HG02885 (cell line): ENCODE results near the gene TMIGD1.

Experiments used
- ATAC-seq: cut with Tn5 transposase; IDR thresholded peaks from one replicate; pipeline ENCODE4 v1.9.1; 2021; ENCODE audit warnings: mild to moderate bottlenecking; ENCODE audit not compliant: unreplicated experiment, poor library complexity

TMIGD1 gene, protein sequence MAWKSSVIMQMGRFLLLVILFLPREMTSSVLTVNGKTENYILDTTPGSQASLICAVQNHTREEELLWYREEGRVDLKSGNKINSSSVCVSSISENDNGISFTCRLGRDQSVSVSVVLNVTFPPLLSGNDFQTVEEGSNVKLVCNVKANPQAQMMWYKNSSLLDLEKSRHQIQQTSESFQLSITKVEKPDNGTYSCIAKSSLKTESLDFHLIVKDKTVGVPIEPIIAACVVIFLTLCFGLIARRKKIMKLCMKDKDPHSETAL

DNA sequence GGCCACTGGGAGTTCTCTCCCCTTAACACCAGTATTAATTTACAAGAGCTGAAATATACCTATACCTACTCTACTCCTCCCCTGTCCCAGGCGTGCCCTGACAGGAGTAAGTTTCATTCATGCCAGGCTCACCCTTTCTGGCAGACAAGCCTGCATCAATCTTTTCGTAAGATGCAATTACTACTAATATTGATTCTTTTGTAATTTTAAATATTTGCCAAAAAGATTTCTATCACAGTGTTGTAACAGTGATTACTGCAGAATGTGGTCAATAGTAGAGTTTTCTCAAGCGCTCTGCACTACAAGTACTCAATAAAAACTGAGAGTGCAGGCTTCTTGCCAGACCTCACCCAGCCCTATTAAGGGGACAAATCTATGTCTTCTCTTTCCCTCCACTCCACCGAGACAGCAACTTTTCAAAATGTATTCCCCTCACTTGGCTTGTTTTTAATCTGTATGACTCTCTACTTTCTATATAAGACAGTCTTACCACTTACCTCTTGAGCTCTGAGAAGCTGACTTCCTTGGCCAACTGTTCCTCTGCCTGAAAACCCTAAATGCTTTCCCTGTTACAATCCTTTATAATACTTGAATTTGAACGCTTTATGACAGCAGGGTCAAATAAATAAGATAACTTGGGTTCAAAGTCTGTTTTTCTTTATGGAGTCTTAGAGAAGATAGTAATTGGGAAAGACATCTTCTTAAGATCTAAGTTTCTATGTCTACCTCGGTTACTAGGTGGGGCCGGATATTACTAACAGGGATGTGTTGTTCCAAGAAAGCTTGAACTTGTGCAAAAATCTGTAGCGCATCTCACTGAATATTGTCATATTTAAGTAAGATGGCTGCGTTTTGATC, at the start of gene TMIGD1:
TMIGD1 (minus strand) TSS at position 555 of the 858 bp plus-strand sequence. CDS start 1,924 bp downstream, outside the sequence.
- ATAC-seq, result no peak

DNA sequence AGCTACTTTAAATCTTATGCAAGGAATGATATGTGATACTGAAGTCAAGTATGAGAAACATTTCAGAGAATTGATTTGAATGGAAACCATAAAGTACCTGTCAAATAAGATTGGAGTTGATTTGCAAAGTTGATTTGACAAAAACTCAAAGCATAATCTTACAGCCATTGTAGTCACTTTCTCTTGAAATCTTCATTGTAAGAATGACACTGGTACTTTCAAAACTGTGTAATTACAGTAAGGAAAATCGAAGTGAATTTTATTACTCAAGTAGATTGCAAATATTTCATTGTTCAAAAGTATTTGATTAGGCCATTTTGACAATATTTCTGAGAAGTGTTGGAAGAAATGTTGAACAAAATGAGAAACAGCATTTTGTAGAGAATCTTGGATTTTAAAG, 48.5 kb upstream of the TMIGD1 start:
- ATAC-seq, result no peak

DNA sequence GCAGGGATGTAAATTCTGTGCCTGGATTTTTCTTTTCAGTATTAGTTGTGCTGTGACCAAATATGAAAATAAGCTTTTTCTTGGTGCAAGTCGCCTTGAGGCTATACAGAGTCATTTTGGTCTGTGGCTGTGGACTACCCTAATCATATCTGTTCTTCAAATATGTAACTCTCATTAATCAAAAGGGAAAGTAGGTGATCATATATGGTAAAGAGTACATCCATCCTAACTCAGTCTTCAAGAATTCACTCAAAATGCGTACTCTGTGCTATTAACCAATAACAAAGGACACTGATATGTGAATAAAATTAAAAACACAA, 47.4 kb upstream of the TMIGD1 start:
- ATAC-seq, result no peak

DNA sequence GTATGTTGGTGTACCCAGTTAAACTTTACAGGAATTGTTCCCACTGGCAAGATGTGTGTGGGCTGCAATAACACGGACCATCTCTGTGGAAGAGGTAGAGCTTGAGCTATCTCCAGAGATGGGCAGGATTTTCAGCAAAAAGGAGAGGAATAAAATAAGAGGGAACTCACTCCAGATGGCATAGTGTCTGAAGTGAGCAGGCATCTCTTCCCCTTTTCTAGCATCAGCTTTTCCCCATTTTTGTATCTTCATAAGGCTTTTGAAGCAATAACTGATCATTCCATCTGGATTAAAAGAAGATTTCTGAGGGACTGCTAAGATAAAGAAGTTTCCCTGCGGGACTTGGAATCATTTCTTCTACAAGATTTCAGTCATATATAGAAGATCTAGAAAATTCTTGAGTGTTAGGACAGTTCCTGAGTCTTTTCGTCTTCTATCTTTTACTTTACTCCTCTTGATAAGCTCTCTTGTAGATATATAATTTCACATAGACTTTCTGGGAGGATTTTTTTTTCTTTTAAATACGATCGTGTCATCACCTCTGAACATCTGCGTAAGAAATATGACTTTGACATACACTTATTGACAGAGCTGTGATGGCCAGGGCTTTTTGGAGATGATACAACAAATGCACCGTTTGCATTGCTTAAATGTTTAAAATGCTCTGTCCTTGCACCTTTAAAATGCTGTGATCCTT, 46.9 kb upstream of the TMIGD1 start:
- ATAC-seq, result no peak

DNA sequence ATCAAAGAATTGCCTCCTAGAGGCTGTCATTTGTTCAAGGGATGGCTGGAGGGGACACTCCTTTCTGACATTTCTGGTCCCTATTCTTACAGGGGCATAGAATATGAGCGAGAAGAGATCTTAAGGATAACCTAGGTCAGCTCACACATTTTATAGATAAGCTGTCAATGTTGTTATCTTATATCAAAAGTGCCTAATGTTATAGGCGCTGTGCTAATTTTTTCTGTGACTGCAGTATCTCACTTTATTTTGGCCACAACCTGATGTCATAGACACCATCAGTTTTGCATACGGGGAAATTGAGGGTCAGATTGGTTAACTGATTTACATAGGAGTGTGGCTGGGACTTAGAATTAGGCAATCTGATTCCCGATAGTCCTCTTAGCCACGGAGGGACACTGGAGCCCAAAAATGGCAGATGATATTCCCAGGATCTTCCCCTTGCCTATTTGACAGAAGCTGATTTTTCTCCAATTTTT, 46.1 kb upstream of the TMIGD1 start:
- no peak for ATAC-seq

DNA sequence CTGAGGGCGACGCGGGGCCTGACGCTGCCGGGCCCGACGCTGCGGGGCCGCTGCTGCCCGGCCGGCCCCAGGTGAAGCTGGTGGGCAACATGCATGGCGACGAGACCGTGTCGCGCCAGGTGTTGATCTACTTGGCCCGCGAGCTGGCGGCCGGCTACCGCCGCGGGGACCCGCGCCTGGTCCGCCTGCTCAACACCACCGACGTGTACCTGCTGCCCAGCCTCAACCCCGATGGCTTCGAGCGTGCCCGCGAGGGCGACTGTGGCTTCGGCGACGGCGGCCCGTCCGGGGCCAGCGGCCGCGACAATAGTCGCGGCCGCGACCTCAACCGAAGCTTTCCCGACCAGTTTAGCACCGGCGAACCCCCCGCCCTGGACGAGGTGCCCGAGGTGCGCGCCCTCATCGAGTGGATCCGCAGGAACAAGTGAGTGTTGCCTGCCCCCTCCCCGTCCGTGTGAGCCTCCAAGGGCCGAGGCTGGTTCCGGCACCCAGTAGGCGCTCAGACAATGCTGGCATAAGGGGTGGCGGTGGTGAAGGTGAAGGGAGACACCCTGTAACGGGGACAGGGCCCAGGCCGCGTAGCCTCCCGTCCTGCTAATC, 45.5 kb upstream of the TMIGD1 start:
- ATAC-seq, result peak; percentile 23

DNA sequence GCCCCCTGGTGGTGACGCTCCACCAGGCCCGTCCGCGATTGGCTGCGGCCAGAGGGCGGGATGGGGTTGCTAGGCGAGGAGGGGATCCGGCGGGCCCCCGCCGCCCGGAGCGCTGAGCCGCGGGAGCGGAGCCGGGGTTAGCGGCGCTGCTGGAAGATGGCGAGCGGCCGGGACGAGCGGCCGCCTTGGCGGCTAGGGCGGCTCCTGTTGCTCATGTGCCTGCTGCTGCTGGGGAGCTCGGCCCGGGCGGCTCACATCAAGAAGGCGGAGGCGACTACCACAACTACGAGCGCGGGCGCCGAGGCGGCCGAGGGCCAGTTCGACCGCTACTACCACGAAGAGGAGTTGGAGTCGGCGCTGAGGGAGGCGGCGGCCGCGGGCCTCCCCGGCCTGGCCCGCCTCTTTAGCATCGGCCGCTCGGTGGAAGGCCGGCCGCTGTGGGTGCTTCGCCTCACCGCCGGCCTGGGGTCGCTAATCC, 45.0 kb upstream of the TMIGD1 start, which contains the start of gene CPD:
CPD (plus strand) TSS at position 103 of the 478 bp plus-strand sequence; CDS start at position 157, 54 bp downstream.
- peak; percentile 87 for ATAC-seq

DNA sequence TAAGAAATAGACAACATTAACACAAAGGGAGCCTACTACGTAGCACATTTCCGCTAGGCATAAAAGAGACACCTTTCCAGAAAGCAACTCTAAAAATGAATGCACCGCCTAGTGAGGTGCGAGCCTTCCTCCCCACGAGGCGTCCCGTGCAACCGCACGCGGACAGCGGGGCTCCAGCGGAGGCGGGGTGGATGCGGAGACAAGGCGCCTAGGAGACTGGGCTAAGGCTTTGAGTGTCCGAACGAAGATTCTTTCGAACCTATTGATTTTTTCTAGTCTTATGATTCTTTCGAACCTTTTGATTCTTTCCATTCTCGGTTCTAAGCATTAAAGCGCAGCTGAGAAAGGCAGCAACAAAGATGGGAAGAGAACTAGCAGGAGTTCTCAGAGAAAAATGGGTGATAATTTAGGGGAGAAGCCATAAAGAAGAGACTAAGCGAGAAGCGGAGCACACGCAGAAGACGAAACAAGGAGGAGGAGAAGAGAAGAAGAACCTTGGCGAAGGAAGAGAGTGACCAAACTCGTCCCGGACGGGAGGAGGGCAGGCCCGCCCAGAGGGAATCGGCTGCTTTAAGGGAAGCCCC, 44.5 kb upstream of the TMIGD1 start:
- ATAC-seq, result peak; percentile 4

DNA sequence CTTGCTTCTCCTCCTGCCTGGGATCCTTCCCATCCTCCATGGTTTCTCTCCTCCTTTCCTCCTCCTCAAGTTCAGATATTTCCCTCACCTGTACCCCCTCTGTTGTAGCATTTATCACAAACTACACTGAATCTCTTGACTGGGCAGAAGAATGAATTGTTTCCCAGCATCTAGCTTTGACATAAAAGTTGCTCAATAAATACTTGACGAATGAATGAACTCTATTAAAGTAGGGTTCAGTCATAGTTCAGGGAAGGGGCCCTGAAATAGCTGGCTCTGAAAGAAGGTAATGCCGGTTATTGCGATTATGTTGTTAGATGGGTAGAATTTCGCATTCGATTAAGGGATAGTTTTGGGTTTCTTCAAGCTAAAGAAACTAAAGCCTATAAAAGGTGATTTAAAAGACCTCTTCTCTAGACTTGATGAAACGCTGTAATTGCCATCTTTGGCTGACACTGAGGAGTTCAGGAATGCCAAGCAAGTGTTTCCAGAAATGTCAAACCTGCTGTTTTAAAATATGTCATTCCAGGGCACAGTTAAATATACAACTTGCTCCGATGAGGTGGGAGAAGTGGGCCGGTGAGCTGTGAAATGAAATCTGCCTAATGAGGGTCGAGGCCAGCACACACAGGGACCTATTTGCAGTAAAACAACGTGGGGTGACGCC, 43.9 kb upstream of the TMIGD1 start:
- no peak for ATAC-seq

DNA sequence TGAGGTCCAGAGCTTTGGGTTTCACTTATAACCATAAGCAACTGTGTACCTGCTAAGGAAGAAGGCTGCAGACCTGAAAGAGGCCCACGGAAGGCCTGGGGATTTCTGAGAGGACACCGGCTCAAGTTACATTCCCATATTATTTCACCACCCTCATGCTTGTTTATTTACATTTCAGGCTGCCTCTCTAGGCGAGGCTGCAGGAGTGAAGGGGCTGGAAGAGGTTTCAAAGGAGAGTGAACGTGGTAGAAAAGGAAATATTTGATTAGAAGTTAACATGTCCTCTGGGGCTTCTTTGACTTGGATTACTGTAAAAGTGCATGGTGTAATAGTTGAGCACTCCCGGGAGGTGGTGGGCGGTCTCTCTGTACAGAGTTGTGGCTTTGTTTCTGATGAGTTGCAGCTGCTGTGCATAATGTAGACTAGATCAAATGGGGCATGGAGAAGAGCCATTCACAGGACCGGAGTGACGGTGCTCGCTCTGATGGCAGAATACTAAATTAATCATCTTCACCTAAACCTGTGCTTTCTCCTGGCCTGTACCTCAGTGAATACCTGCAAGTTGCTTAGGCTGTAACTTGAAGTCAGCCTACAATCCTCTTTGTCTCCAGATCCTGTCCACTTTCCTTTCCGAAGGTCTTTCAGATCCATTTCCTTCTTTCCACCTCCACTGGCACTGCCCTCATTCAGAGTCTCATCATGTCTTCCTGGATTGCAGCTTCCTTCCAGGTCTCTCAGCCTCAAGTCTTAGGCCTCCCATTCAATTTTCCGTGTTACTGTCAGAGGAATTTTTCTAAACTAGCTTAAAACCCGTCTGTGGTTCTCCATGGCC, 43.0 kb upstream of the TMIGD1 start:
- ATAC-seq, result no peak

DNA sequence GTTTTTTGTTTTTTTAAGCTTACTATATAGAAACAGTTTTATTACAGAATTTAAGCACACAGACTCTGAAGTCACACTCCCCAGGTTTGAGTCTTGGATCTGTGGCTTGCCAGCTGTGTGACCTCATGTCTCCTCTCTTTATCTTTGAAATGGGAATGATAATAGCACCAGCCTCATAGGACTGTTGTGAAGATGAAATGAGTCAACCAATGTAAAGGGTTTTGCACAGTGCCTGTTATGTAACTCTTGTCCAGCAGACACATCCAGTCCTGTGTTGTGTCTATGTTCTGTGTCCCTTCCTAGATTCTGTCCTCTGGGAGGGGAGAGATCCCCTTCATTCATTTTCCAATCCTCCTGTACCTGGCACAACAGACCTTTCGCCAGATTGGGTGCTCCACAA, 41.8 kb upstream of the TMIGD1 start:
- ATAC-seq, result no peak

DNA sequence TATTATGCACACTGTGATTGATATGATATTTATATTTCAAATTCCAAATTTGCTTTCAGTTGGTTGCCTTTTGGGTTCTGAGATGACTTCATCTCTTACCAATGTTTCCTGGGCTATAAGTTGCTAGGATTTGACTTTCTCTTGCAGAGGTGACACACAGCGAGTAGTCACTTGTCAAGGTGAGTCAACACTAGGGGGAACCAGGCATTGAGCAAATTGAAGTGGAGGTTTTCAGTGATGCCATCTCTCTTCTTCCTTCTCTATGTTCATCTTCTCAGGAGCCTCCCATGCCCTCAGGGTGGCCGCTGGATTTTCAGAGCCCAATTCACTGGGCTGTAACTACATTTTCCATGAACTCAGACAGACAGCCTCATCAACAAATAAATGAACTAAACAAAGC, 38.9 kb upstream of the TMIGD1 start:
- no peak for ATAC-seq

DNA sequence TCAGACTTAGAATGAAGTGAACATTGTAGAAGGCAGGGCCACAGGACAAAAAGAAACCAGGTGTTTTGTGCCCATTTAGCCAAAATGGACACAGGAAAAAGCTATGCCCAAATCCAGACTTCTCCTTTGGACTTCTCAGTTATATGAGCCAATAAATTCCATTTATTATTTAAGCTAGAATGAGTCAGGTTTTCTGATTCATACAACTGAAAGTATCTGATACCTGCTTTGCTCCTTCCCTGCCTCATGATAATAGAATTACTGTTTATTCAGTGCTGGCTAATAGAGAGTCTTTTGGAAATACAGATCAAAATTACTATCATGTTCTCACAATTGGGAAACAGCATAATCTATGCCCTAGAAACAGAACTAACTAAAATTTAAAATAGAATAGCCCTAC, 36.1 kb upstream of the TMIGD1 start:
- ATAC-seq, result no peak

DNA sequence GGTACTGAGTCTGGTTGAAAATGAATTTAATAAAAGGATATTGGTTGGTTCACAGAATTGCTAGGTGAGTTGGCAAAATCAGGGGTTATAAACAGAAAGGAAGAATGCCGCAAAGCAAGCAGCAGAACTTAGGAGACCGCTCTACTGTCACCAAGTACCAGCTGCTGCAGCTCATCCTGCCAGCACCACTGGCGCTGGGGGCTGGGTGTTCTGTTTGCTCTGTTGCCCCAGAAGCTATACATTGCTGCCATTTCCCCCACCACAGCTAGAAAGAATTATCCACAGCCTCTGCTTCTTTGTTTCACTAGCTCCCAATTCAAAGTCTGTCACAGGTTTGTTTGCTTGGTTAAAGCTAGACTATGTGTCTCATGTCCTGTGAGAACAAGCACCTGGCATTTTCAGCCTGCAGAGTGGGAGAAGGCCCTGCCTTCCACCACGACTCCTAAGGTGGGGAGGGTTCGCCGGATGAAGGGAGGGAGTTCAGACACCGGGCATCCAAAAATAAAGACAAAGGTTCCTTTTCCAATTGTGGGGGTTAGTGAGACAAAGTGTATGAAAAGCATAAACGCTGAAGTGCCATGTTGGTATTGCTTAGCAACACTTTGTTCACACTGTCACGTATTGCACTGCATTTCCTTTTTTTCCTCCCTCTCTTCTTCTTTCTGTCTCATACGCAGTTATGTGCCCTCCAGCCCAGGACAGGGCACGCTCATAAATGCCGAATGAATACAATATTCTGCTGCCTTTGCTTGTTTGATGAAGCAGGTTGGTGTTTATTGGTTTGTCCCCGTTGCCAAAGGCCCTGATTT, 35.3 kb upstream of the TMIGD1 start:
- ATAC-seq, result no peak

DNA sequence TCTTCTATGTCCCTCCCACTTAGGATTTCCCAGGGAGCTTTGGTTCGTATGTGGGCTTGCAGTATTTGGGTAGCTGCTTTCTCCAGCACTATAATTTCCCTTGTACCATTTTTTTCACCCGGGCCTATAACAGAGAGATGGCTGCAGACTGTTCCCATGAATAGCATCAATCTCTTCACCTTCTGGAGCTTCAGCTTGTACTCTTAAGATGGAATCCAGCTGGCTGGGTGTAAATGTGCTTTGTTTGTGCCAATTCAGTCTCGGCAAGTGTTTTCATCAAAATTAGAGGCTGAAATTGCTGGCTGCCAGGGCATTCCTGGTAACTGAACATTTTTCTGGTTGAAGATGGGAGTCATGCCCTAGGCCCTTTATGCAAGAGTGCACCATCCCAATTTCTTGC, 32.7 kb upstream of the TMIGD1 start:
- ATAC-seq, result no peak

DNA sequence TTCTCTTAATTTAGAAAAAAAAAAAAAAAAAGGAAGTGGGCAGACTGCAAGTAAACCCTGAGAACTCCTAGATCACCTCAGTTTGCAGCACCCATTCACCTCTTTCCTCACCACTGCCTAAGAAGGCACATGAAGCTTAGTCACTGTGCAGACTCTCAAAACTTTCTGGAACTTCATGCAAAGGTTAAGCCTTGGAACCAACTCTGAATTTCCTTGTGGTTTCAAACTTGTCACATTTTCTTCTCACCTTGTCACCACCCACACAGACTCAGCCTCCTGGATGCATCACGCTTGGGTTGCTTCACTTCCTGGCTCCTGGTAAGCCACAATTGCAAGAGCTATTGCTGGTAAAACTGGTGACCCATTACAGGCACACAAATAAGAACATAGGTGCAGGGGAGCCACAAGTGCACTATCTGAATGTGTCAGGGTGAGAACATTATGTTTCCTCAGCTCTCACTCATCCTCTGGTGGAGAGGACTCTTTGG, 29.9 kb upstream of the TMIGD1 start:
- ATAC-seq, result peak; percentile 76

DNA sequence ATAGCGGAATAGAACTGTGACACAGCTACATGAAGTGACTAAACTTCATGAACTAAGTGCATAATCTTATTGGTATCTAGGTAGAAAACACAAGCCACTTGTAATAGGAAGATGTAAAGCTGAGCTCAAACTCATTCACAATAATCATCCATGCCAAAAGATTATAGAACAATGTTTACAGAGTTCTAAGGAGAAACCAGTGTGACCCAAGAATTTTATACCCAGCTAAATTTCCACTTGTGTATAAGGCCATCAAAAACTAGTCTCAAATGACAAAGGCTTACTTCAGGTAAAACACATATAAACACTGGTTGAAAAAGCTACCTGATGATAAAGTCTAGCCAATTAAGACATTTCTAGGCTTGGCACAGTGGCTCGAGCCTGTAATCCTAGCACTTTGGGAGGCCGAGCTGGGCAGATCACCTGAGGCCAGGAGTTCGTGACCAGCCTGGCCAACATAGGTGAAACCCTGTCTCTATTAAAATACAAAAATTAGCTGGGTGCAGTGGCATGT, 28.0 kb upstream of the TMIGD1 start:
- ATAC-seq, result no peak
